RWPE2 (cell line): ENCODE measurements around the gene COX14.
"Not testable (repeated sequence)": the region's sequence is repeated elsewhere in the genome, so short reads cannot be mapped to it uniquely, and the experiment has no call there.

Experiments used
- ATAC-seq: fragments of 200-7000 bp; cut with Tn5 transposase; 3 replicates; pipeline ENCODE4 v1.9.1; 2021; ENCODE audit warnings: low read depth
- DNase-seq: peaks from one replicate; pipeline ENCODE4 v3.0.0-alpha.2; 2020; ENCODE audit warnings: low spot score
- H3K27ac ChIP-seq: fragments of 450-650 bp; 2 replicates; pipeline ENCODE4 v1.5.1; 2017; ENCODE audit warnings: mild to moderate bottlenecking; ENCODE audit not compliant: poor library complexity, severe bottlenecking
- H3K27me3 ChIP-seq: fragments of 250-450 bp; sonication (Bioruptor Pico); 2 replicates; pipeline ENCODE4 v1.5.1; 2021; ENCODE audit warnings: mild to moderate bottlenecking, moderate library complexity; ENCODE audit not compliant: insufficient read depth, poor library complexity, severe bottlenecking
- H3K36me3 ChIP-seq: fragments of 250-450 bp; sonication (Bioruptor Pico); 2 replicates; pipeline ENCODE4 v1.5.1; 2020; ENCODE audit warnings: low read depth, mild to moderate bottlenecking, moderate library complexity
- H3K4me1 ChIP-seq: fragments of 250-450 bp; sonication (Bioruptor Pico); 2 replicates; pipeline ENCODE4 v1.5.1; 2021; ENCODE audit warnings: mild to moderate bottlenecking, moderate library complexity; ENCODE audit not compliant: insufficient read depth, poor library complexity, severe bottlenecking
- H3K4me3 ChIP-seq: fragments of 250-450 bp; sonication (Bioruptor Pico); 2 replicates; pipeline ENCODE4 v1.5.1; 2021; ENCODE audit warnings: mild to moderate bottlenecking, moderate library complexity; ENCODE audit not compliant: severe bottlenecking
- H3K9me3 ChIP-seq: fragments of 250-450 bp; sonication (Bioruptor Pico); 2 replicates; pipeline ENCODE4 v1.5.1; 2021; ENCODE audit warnings: mild to moderate bottlenecking, moderate library complexity; ENCODE audit not compliant: severe bottlenecking
- CTCF ChIP-seq: fragments of 450-650 bp; IDR thresholded peaks from one replicate; pipeline ENCODE4 v1.5.1; 2017; ENCODE audit warnings: mild to moderate bottlenecking, moderate library complexity; ENCODE audit not compliant: poor library complexity, severe bottlenecking

The COX14 gene

GRCh38 chr12:50149311-50149710 is 37.3 kb downstream of the COX14 start:
- H3K9me3 ChIP-seq, result no peaks in the 10 kb centered on the region
- no peak for ATAC-seq
- H3K4me1 ChIP-seq, result no peaks in the 10 kb centered on the region
- no peak overlapping the region for H3K27ac ChIP-seq
- DNase-seq, result no peak
- H3K36me3 ChIP-seq, result peaks cover 11% of the 10 kb centered on the region
- H3K4me3 ChIP-seq, result no peak overlapping the region
- TF ChIP-seq CTCF, result no peak
- no peaks in the 10 kb centered on the region for H3K27me3 ChIP-seq

GRCh38 chr12:50151047-50151687 is 39.1 kb downstream of the COX14 start:
- TF ChIP-seq CTCF, result no peak
- Histone ChIP-seq H3K4me1 (no peaks in the 10 kb centered on the region), H3K36me3 (peaks cover 10% of the 10 kb centered on the region), H3K27me3 (no peaks in the 10 kb centered on the region), H3K9me3 (no peaks in the 10 kb centered on the region), H3K27ac (no peak overlapping the region), H3K4me3 (no peak overlapping the region)
- DNase-seq, result no peak
- ATAC-seq, result no peak

- not testable (repeated sequence) for ATAC-seq, H3K9me3 ChIP-seq, DNase-seq, H3K27me3 ChIP-seq, H3K27ac ChIP-seq, H3K4me3 ChIP-seq, H3K4me1 ChIP-seq
- peaks cover 26% of the 10 kb centered on the region for H3K36me3 ChIP-seq
Observed at GRCh38 chr12:50154947-50155346, 42.9 kb downstream of the COX14 start.

- no peak for DNase-seq
- Histone ChIP-seq H3K27ac (no peak overlapping the region), H3K36me3 (peaks cover 33% of the 10 kb centered on the region), H3K9me3 (no peaks in the 10 kb centered on the region), H3K4me3 (no peak overlapping the region), H3K4me1 (no peaks in the 10 kb centered on the region), H3K27me3 (no peaks in the 10 kb centered on the region)
- no peak for TF ChIP-seq CTCF
- ATAC-seq, result no peak
Observed at GRCh38 chr12:50156641-50157040, 44.6 kb downstream of the COX14 start.

DNA sequence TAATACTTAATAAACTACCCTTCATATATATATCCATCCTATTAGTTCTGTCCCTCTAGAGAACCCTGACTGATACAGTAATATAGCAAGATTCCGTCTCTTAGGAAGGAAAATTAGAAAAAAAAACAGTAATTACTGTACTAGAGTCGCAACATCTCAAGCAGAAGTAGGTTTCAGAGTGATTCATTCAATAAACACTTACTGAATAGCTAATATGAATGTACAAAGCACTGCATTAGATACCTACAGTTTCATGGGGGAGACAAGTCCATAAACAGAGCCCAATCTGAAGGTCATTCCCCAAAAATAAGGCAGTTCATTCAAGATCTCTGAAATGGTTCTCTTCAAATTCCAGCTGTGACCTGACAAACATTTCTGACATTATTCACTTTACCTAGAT is 45.2 kb downstream of the COX14 start:
- ATAC-seq (no peak), DNase-seq (no peak)
- Histone ChIP-seq H3K4me1 (no peaks in the 10 kb centered on the region), H3K27me3 (no peaks in the 10 kb centered on the region), H3K36me3 (peaks cover 31% of the 10 kb centered on the region), H3K27ac (no peak overlapping the region), H3K9me3 (no peaks in the 10 kb centered on the region), H3K4me3 (no peak overlapping the region)
- no peak for TF ChIP-seq CTCF
